PC-9 (cell line): Measurements from ENCODE around the gene SLCO2B1.

Experiments
- CTCF ChIP-seq: fragments of 200-600 bp; sonication (generic); conservative IDR thresholded peaks from 2 replicates; pipeline ENCODE4 v1.6.1; 2017; ENCODE audit warnings: mixed run types, antibody characterized with exemption, mild to moderate bottlenecking, moderate library complexity
- EZH2 ChIP-seq: fragments of 200-600 bp; sonication (generic); IDR thresholded peaks from 2 replicates; pipeline ENCODE4 v1.8.0; 2017; ENCODE audit warnings: antibody characterized with exemption, low read depth

- TF ChIP-seq CTCF (no peak), EZH2 (no peak)
These were observed 38.2 kb downstream of the SLCO2B1 start for GRCh38 chr11:75189108-75189507.
